PFSK-1 (cell line): ENCODE measurements around the gene EFCAB6. TPM values are rescaled to one million over a fixed set of nuclear protein-coding genes. Genes with fewer than 3 reads are reported as not detected.

Source experiments
- FOXP2 ChIP-seq: optimal IDR thresholded peaks from 2 replicates; pipeline ENCODE3; 2011; ENCODE audit warnings: borderline replicate concordance, control low read depth, inconsistent platforms; ENCODE audit not compliant: insufficient read depth; ENCODE audit errors: extremely low read length, extremely low read depth
- POLR2AphosphoS5 ChIP-seq: IDR thresholded peaks from 2 replicates; pipeline ENCODE4 v1.6.1; 2012; ENCODE audit warnings: low read depth, mild to moderate bottlenecking, control low read depth, low read length, moderate library complexity
- SIN3A ChIP-seq: IDR thresholded peaks from 2 replicates; pipeline ENCODE4 v1.6.1; 2012; ENCODE audit warnings: mild to moderate bottlenecking, low read length, moderate library complexity, borderline replicate concordance; ENCODE audit not compliant: insufficient read depth
- TAF1 ChIP-seq: IDR thresholded peaks from 2 replicates; pipeline ENCODE4 v1.6.1; 2012; ENCODE audit warnings: low read length, control low read depth, borderline replicate concordance; ENCODE audit not compliant: insufficient read depth
- polyA plus RNA-seq: library from polyadenylated mRNA; unstranded; fragments of >200 nt; gene quantifications from one replicate; pipeline ENCODE4 v1.2.1, GENCODE V29; 2012; ENCODE audit warnings: low read depth, missing spikeins; ENCODE audit not compliant: insufficient read length
- TF ChIP-seq, protein P1 (sequence below), 2 experiments: IDR thresholded peaks; 2 replicates each; pipeline versions ENCODE4 v1.6.1 to v1.8.0; 2011 to 2012; ENCODE audit warnings: low read depth in 2 of 2, low read length in 2 of 2, control low read depth in 1 of 2, inconsistent platforms in 1 of 2, mild to moderate bottlenecking in 1 of 2, moderate library complexity in 1 of 2; ENCODE audit not compliant: insufficient read depth in 1 of 2

The EFCAB6 gene, protein sequence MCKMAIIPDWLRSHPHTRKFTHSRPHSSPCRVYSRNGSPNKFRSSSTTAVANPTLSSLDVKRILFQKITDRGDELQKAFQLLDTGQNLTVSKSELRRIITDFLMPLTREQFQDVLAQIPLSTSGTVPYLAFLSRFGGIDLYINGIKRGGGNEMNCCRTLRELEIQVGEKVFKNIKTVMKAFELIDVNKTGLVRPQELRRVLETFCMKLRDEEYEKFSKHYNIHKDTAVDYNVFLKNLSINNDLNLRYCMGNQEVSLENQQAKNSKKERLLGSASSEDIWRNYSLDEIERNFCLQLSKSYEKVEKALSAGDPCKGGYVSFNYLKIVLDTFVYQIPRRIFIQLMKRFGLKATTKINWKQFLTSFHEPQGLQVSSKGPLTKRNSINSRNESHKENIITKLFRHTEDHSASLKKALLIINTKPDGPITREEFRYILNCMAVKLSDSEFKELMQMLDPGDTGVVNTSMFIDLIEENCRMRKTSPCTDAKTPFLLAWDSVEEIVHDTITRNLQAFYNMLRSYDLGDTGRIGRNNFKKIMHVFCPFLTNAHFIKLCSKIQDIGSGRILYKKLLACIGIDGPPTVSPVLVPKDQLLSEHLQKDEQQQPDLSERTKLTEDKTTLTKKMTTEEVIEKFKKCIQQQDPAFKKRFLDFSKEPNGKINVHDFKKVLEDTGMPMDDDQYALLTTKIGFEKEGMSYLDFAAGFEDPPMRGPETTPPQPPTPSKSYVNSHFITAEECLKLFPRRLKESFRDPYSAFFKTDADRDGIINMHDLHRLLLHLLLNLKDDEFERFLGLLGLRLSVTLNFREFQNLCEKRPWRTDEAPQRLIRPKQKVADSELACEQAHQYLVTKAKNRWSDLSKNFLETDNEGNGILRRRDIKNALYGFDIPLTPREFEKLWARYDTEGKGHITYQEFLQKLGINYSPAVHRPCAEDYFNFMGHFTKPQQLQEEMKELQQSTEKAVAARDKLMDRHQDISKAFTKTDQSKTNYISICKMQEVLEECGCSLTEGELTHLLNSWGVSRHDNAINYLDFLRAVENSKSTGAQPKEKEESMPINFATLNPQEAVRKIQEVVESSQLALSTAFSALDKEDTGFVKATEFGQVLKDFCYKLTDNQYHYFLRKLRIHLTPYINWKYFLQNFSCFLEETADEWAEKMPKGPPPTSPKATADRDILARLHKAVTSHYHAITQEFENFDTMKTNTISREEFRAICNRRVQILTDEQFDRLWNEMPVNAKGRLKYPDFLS (N-terminal part only)
- 0.26 TPM for polyA plus RNA-seq

DNA sequence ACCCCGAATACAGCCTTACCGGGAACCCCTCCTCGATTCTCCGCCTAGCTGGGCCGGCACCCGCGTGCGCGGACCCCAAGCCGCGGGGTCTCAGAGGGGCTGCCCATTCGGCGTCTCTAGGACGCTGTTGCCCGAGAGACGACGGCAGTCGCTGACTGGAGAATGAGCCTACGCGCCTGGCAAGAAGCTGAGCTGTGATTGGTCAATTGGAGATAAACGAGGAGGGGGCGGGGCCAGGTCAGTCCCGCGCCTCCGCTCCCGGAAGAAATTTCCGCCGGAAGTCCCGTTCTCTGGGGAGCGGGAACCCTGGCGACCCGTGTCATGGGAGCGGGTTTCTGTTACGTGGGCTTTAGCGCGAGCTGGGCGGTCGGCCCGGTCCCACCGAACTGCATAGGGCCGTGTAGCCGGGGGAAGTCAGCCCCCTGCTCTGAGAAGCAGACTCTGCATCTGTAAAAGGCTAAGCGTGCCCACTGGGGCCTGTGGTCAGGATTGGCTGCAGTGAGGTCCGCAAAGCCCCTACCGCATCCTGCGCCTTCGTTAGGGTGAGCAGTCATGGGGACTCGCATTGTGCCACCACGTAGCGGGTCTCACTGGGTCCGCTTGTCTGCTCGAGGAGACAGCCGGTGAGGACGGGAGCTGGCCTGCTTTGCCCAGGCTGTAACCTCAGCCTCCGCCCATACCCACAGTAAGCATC is at the start of gene EFCAB6:
TSS of gene EFCAB6 (minus strand) at position 157 of the 694 bp plus-strand sequence. CDS start 29,987 bp downstream, outside the sequence.
- TF ChIP-seq SIN3A (peak; percentile 79; the same call in 1 of the 2 replicates), FOXP2 (peak; percentile 14), TAF1 (no peak), POLR2AphosphoS5 (peak; percentile 38; the same call in 1 of the 2 replicates)
- TF ChIP-seq, protein P1, sequence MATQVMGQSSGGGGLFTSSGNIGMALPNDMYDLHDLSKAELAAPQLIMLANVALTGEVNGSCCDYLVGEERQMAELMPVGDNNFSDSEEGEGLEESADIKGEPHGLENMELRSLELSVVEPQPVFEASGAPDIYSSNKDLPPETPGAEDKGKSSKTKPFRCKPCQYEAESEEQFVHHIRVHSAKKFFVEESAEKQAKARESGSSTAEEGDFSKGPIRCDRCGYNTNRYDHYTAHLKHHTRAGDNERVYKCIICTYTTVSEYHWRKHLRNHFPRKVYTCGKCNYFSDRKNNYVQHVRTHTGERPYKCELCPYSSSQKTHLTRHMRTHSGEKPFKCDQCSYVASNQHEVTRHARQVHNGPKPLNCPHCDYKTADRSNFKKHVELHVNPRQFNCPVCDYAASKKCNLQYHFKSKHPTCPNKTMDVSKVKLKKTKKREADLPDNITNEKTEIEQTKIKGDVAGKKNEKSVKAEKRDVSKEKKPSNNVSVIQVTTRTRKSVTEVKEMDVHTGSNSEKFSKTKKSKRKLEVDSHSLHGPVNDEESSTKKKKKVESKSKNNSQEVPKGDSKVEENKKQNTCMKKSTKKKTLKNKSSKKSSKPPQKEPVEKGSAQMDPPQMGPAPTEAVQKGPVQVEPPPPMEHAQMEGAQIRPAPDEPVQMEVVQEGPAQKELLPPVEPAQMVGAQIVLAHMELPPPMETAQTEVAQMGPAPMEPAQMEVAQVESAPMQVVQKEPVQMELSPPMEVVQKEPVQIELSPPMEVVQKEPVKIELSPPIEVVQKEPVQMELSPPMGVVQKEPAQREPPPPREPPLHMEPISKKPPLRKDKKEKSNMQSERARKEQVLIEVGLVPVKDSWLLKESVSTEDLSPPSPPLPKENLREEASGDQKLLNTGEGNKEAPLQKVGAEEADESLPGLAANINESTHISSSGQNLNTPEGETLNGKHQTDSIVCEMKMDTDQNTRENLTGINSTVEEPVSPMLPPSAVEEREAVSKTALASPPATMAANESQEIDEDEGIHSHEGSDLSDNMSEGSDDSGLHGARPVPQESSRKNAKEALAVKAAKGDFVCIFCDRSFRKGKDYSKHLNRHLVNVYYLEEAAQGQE (IDR thresholded peaks at IDR 0.05; ENCODE audit: insufficient read depth in 1 of 2, low read depth in 2 of 2, low read length in 2 of 2): no peak

DNA sequence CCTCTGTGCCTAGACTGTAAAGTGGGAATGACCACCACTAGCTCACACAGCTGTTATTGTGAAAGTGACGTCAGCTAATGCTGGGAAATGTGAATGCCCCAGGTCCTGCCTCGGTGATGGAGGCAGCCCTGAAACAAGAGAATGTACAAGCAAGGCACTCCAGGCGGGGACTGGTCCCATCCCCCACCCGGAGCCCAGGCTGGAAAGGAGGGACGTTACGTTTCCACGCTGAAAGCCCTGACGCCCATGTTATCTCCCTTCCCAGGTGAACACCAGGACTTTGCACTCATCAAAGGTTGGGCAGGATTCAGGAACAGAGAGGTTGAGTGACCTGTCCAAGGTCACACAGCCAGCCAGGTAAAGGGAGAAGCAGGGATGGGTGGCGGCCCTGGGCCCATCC is 49.4 kb upstream of the EFCAB6 start:
- TF ChIP-seq POLR2AphosphoS5: no peak
- TF ChIP-seq SIN3A: no peak
- TF ChIP-seq FOXP2: no peak
- TF ChIP-seq, protein P1 (IDR thresholded peaks at IDR 0.05; ENCODE audit: insufficient read depth in 1 of 2, low read depth in 2 of 2, low read length in 2 of 2): no peak
- no peak for TF ChIP-seq TAF1

DNA sequence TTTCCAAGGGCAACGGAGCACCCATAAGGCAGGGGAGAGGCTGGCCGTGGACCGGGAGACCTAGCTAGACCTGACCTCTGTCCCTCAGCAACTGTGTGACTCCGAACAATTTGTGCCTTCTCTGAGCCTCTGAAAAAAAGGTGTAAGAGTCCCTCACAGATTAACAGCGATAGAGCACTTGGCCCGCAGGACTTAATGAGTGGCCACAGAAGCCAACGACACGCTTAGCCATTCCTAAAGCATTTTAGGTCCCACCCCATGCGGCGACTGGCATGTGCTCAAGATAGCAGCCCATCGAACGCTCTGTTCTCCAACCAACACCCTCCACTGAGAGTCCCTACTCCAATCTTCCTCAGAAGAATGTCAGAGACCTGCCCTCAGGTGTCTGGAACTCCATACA is 48.7 kb upstream of the EFCAB6 start:
- TF ChIP-seq POLR2AphosphoS5 (no peak), SIN3A (no peak), TAF1 (no peak), FOXP2 (no peak)
- TF ChIP-seq, protein P1 (IDR thresholded peaks at IDR 0.05; ENCODE audit: insufficient read depth in 1 of 2, low read depth in 2 of 2, low read length in 2 of 2): no peak

DNA sequence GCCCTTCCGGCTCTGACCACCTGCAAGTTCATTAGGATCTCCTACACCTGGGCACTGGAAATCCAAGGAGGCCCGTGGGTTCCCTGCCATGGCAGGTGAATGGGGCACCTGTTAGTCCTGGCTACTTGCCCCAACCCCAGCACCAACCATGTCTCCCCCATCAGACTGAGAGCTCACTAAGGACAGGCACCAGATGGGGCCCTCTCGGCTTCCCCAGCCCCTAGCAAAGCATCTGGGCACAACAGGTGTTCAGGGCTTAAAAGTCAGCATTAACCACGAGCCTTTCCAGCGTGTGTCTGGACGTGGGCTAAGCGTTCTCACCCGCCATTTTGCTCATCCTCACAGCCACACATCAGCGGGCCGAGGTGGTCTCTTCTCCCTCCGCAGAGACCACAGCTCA is 48.0 kb upstream of the EFCAB6 start:
- TF ChIP-seq POLR2AphosphoS5 (no peak), FOXP2 (no peak)
- TF ChIP-seq, protein P1 (IDR thresholded peaks at IDR 0.05; ENCODE audit: insufficient read depth in 1 of 2, low read depth in 2 of 2, low read length in 2 of 2): no peak
